ENCODE measurements around the gene TGFBR3. TPM values are rescaled to one million over a fixed set of nuclear protein-coding genes. Genes with fewer than 3 reads are reported as not detected.

Gene TGFBR3
- total RNA-seq, 1 experiment from 2014 or later: 2.4 TPM

DNA sequence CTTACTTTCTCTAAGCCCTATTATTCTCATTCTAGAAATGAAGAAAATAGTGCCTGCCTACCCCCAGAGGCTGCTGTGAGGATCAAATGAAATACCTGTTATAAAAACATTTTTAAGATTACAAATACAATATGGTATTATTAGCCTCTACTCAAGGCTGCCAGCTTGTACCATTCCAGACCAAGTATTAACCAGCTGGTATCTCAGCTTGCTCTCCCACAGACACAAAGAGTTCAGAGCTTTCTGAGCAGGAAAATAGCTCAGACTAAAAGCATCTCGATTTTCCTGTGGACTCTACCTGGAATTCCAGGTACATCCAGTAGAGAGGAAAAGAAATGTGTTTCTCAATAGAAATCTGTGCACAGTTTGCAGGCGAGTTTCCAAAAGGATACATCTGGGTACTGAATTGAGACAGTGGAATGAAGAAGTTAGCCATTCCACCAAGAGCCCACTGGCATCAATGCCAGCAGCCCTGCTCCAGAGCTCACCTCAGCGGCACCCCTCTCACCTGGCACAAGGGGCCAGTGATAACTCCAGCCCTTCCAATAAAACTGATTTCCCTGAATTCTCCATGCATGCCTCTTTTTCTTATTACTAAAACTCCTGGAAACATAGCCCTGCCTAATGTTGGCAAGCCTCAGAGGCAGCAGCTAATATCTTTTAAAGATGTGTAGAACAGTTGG, 31.0 kb downstream of the TGFBR3 start:
- WGBS (ENCODE audit: extremely low coverage, insufficient read length, low lambda C conversion rate): no CpG with 5 or more reads among the region's 3 CpGs
- no peak overlapping the region for H3K27ac ChIP-seq (ENCODE audit: insufficient read length, low read depth, low read length)
- no peak overlapping the region for H2AFZ ChIP-seq (ENCODE audit: low read length)
- H4K5ac ChIP-seq (ENCODE audit: insufficient read length, low read depth, low read length): no peak overlapping the region
- DNase-seq: no peak
- no peaks in the 10 kb centered on the region for H3K79me2 ChIP-seq (ENCODE audit: insufficient read depth, low read length)
- H3K79me1 ChIP-seq (ENCODE audit: insufficient read depth, low read depth, low read length, poor library complexity, severe bottlenecking): no peaks in the 10 kb centered on the region
- H3K27me3 Mint-ChIP-seq (ENCODE audit: low read depth): no peaks in the 10 kb centered on the region
- no peak overlapping the region for H3K9ac ChIP-seq (ENCODE audit: extremely low read depth, insufficient read length, low read length)
- H2BK5ac ChIP-seq (ENCODE audit: insufficient read length, low read length): no peak overlapping the region
- H4K91ac ChIP-seq (ENCODE audit: insufficient read length, low read depth, low read length): no peak overlapping the region
- no peaks in the 10 kb centered on the region for H3K9me3 Mint-ChIP-seq
- H4K20me1 ChIP-seq (ENCODE audit: control insufficient read depth, insufficient read depth, insufficient read length): no peaks in the 10 kb centered on the region
- H4K8ac ChIP-seq (replicated peaks; ENCODE audit: insufficient read length, low read depth, low read length): no peak overlapping the region
- no peak overlapping the region for H3T11ph ChIP-seq (ENCODE audit: low read length)
- no peak overlapping the region for H2AK5ac ChIP-seq (ENCODE audit: insufficient read length, low read length)
- no peaks in the 10 kb centered on the region for H3K23me2 ChIP-seq (ENCODE audit: insufficient read length, low read depth, low read length, poor library complexity, severe bottlenecking)
- no peaks in the 10 kb centered on the region for H3K9me3 ChIP-seq (ENCODE audit: control insufficient read depth, low read depth, low read length)
- H3K4me3 Mint-ChIP-seq: no peak overlapping the region
- TF ChIP-seq, protein P1, sequence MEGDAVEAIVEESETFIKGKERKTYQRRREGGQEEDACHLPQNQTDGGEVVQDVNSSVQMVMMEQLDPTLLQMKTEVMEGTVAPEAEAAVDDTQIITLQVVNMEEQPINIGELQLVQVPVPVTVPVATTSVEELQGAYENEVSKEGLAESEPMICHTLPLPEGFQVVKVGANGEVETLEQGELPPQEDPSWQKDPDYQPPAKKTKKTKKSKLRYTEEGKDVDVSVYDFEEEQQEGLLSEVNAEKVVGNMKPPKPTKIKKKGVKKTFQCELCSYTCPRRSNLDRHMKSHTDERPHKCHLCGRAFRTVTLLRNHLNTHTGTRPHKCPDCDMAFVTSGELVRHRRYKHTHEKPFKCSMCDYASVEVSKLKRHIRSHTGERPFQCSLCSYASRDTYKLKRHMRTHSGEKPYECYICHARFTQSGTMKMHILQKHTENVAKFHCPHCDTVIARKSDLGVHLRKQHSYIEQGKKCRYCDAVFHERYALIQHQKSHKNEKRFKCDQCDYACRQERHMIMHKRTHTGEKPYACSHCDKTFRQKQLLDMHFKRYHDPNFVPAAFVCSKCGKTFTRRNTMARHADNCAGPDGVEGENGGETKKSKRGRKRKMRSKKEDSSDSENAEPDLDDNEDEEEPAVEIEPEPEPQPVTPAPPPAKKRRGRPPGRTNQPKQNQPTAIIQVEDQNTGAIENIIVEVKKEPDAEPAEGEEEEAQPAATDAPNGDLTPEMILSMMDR (conservative IDR thresholded peaks at IDR 0.05): no peak
- H3K56ac ChIP-seq (ENCODE audit: insufficient read length, low read depth, low read length): no peak overlapping the region
- H3K4ac ChIP-seq (ENCODE audit: low read depth, low read length): no peak overlapping the region
- H3K23ac ChIP-seq (ENCODE audit: insufficient read length, low read depth, low read length): no peak overlapping the region
- H3K27me3 ChIP-seq (ENCODE audit: insufficient read depth, low read length): no peaks in the 10 kb centered on the region
- H2BK15ac ChIP-seq (ENCODE audit: low read depth, low read length): no peak overlapping the region
- no peaks in the 10 kb centered on the region for H3K4me1 ChIP-seq (ENCODE audit: insufficient read depth, low read length)
- H3K14ac ChIP-seq (ENCODE audit: insufficient read depth, low read length): no peak overlapping the region
- no peak overlapping the region for H2BK12ac ChIP-seq (ENCODE audit: insufficient read length, low read depth, low read length)
- H3K4me2 ChIP-seq (ENCODE audit: insufficient read depth, insufficient read length, low read length): no peak overlapping the region
- no peaks in the 10 kb centered on the region; a peak in 1 of 7 replicates for H3K36me3 Mint-ChIP-seq (ENCODE audit: insufficient read depth in 1 of 3, low read depth in 3 of 3)
- H3K18ac ChIP-seq (ENCODE audit: insufficient read length, low read depth, low read length): no peak overlapping the region
- H3K27ac Mint-ChIP-seq: no peak overlapping the region
- H2BK120ac ChIP-seq (ENCODE audit: low read depth, low read length, poor library complexity, severe bottlenecking): no peak overlapping the region
- no peaks in the 10 kb centered on the region for H3K4me1 Mint-ChIP-seq
- H2BK20ac ChIP-seq (ENCODE audit: low read depth, low read length, poor library complexity, severe bottlenecking): no peak overlapping the region
